Measurements from ENCODE around the gene PARK7.

PARK7 gene

GRCh38 chr1:8011016-8011415 is 49.5 kb downstream of the PARK7 start:
- no peak for DNase-seq

- DNase-seq, result no peak
Observed at GRCh38 chr1:8011923-8012858, 50.7 kb downstream of the PARK7 start.

- DNase-seq, result no peak
Observed at GRCh38 chr1:8012955-8013354, 51.4 kb downstream of the PARK7 start.

- no peak for DNase-seq
Observed at GRCh38 chr1:8013399-8013798, 51.9 kb downstream of the PARK7 start.

GRCh38 chr1:8013800-8014199 is 52.3 kb downstream of the PARK7 start:
- DNase-seq, result no peak

- no peak for DNase-seq
Observed at GRCh38 chr1:8014381-8014988, 53.0 kb downstream of the PARK7 start.

GRCh38 chr1:8015036-8015808 is 53.7 kb downstream of the PARK7 start:
- peak; percentile 38 for DNase-seq

GRCh38 chr1:8015809-8016165 is 54.3 kb downstream of the PARK7 start:
- DNase-seq, result peak; percentile 35

- no peak for DNase-seq
Observed at GRCh38 chr1:8016210-8016894, 54.8 kb downstream of the PARK7 start.

- DNase-seq, result no peak
Observed at GRCh38 chr1:8016895-8017241, 55.4 kb downstream of the PARK7 start.

GRCh38 chr1:8017495-8018197 is 56.1 kb downstream of the PARK7 start:
- no peak for DNase-seq

- DNase-seq, result no peak
Observed at GRCh38 chr1:8018492-8019228, 57.1 kb downstream of the PARK7 start.

- no peak for DNase-seq
Observed at GRCh38 chr1:8019229-8019620, 57.7 kb downstream of the PARK7 start.

- no peak for DNase-seq
Observed at GRCh38 chr1:8020032-8020431, 58.5 kb downstream of the PARK7 start.

GRCh38 chr1:8021676-8022266 is 60.3 kb downstream of the PARK7 start:
- DNase-seq, result no peak

GRCh38 chr1:8022395-8023286 is 61.1 kb downstream of the PARK7 start:
- DNase-seq, result no peak

- DNase-seq, result no peak
Observed at GRCh38 chr1:8023287-8023994, 61.9 kb downstream of the PARK7 start.

GRCh38 chr1:8023995-8024313 is 62.4 kb downstream of the PARK7 start:
- no peak for DNase-seq

- DNase-seq, result no peak
Observed at GRCh38 chr1:8024329-8024728, 62.8 kb downstream of the PARK7 start.

All from NCI-H446 treated with DMSO at 0.1 percent for 48 hours (cell line).